Panc1 (cell line): Measurements from ENCODE around the gene EPHB1. TPM values are rescaled to one million over a fixed set of nuclear protein-coding genes. Genes with fewer than 3 reads are reported as not detected.

ENCODE experiments used
- ATAC-seq: fragments of 200-7000 bp; cut with Tn5 transposase; 2 replicates; pipeline ENCODE4 v1.9.1; 2020; ENCODE audit warnings: mild to moderate bottlenecking, moderate library complexity
- BruUV-seq: library from RNA; stranded (reverse); fragments of 400-500 nt; replicated peaks from 2 replicates; lab custom pipeline; 2021; lab: Mats Ljungman, UMichigan
- CTCF ChIA-PET: fragments of 300-600 bp; sonication (Branson Sonifier 250); formaldehyde crosslinking; loops from one replicate; lab custom pipeline; 2022; ENCODE audit warnings: antibody characterized with exemption; lab: Charles Lee
- POLR2A ChIA-PET: fragments of 300-600 bp; sonication (Branson Sonifier 250); formaldehyde crosslinking; loops from one replicate; lab custom pipeline; 2022; ENCODE audit warnings: antibody characterized with exemption; lab: Charles Lee
- DNase-seq: peaks from one replicate; pipeline ENCODE4 v3.0.0-alpha.2; 2010; ENCODE audit warnings: low read depth, low spot score
- H3K27ac ChIP-seq: 2 replicates; pipeline ENCODE4 v1.5.1; 2011; ENCODE audit warnings: mild to moderate bottlenecking, low read length, inconsistent platforms
- H3K27me3 ChIP-seq: fragments of 200-500 bp; sonication (Bioruptor generic); 2 replicates; pipeline ENCODE4 v1.6.0; 2014; ENCODE audit warnings: low read length, inconsistent platforms; ENCODE audit not compliant: control insufficient read depth, insufficient read depth
- H3K36me3 ChIP-seq: fragments of 200-500 bp; sonication (Bioruptor generic); 2 replicates; pipeline ENCODE4 v1.5.1; 2014; ENCODE audit warnings: inconsistent platforms, mild to moderate bottlenecking, low read length, moderate library complexity; ENCODE audit not compliant: control insufficient read depth, insufficient read depth
- H3K4me1 ChIP-seq: 2 replicates; pipeline ENCODE4 v1.5.1; 2011; ENCODE audit warnings: inconsistent platforms, mild to moderate bottlenecking, low read length, moderate library complexity; ENCODE audit not compliant: control insufficient read depth, insufficient read depth
- H3K4me3 ChIP-seq, 2 experiments: 2 replicates each; pipeline ENCODE4 v1.5.1; 2011 to 2012; ENCODE audit warnings: low read depth in 2 of 2, low read length in 2 of 2, mild to moderate bottlenecking in 2 of 2, inconsistent platforms in 1 of 2, moderate library complexity in 1 of 2
- H3K9me3 ChIP-seq: fragments of 200-500 bp; sonication (Bioruptor generic); 2 replicates; pipeline ENCODE4 v1.5.1; 2014; ENCODE audit warnings: low read depth, mild to moderate bottlenecking, inconsistent platforms, low read length, moderate library complexity; ENCODE audit not compliant: control insufficient read depth, insufficient read depth
- CTCF ChIP-seq: fragments of 450-650 bp; IDR thresholded peaks from 2 replicates; pipeline ENCODE4 v1.5.1; 2017; ENCODE audit warnings: mild to moderate bottlenecking
- POLR2AphosphoS5 ChIP-seq: IDR thresholded peaks from 2 replicates; pipeline ENCODE4 v1.6.1; 2012; ENCODE audit warnings: mild to moderate bottlenecking, low read depth, low read length, moderate library complexity
- REST ChIP-seq, 2 experiments: IDR thresholded peaks; 2 replicates each; pipeline ENCODE4 v1.6.1; 2011 to 2012; ENCODE audit warnings: low read depth in 2 of 2, control low read depth in 1 of 2, low read length in 1 of 2, mild to moderate bottlenecking in 1 of 2, moderate library complexity in 1 of 2; ENCODE audit not compliant: insufficient read depth in 1 of 2
- SIN3A ChIP-seq: IDR thresholded peaks from 2 replicates; pipeline ENCODE4 v1.6.1; 2012; ENCODE audit warnings: low read depth, mild to moderate bottlenecking, low read length, moderate library complexity, borderline replicate concordance; ENCODE audit not compliant: insufficient read depth
- TCF7L2 ChIP-seq: IDR thresholded peaks from 2 replicates; pipeline ENCODE4 v1.6.1; 2011; ENCODE audit warnings: mild to moderate bottlenecking, low read depth, low read length, inconsistent platforms
- in situ Hi-C: cut with HindIII; loops from 2 replicates; pipeline ENCODE4 v1.10.0; 2016; ENCODE audit warnings: low sequenced_read_pairs, low pct_unique_long_range_greater_than_20kb
- intact Hi-C: fragments of 100-400 bp; cut with micrococcal nuclease; formaldehyde crosslinking; loops from one replicate; pipeline ENCODE4 v1.10.0; 2022; ENCODE audit not compliant: unreplicated experiment
- total RNA-seq: library from RNA; stranded (reverse); gene quantifications from one replicate; pipeline ENCODE4 v1.2.1, GENCODE V29; 2021; ENCODE audit not compliant: unreplicated experiment

The EPHB1 gene
- total RNA-seq, 1 experiment from 2014 or later: 0.46 TPM

- TF ChIP-seq CTCF (no peak), POLR2AphosphoS5 (no peak), SIN3A (no peak)
- H3K4me3 ChIP-seq: no peak overlapping the region
- in situ Hi-C loops: no loop called here
- H3K9me3 ChIP-seq: no peaks in the 10 kb centered on the region
- intact Hi-C loops: no loop called here
- CTCF ChIA-PET: interaction anchor here (0.7 kb wide), 1 partner anchor 36 kb away, joined by 4 read pairs; no protein-coding TSS in a partner anchor
- DNase-seq (no peak), ATAC-seq (no peak)
- H3K4me1 ChIP-seq: no peaks in the 10 kb centered on the region
- no peaks in the 10 kb centered on the region; the same call in 1 of the 2 replicates for H3K27me3 ChIP-seq
- no TSS peak for BruUV-seq
- no peaks in the 10 kb centered on the region for H3K36me3 ChIP-seq
- POLR2A ChIA-PET: no interaction called here
- no peak overlapping the region for H3K27ac ChIP-seq
Observed at GRCh38 chr3:134939978-134940377, 144.9 kb downstream of the EPHB1 start.

GRCh38 chr3:134941820-134942219, 146.8 kb downstream of the EPHB1 start:
- ChIA-PET CTCF (no interaction called here), POLR2A (no interaction called here)
- H3K9me3 ChIP-seq: no peaks in the 10 kb centered on the region
- no peak overlapping the region for H3K27ac ChIP-seq
- intact Hi-C loops (no loop called here), in situ Hi-C loops (no loop called here)
- no peaks in the 10 kb centered on the region; the same call in 1 of the 2 replicates for H3K27me3 ChIP-seq
- no peak overlapping the region for H3K4me3 ChIP-seq
- BruUV-seq: no TSS peak
- no peak for DNase-seq
- ATAC-seq: no peak
- no peak for TF ChIP-seq TCF7L2
- no peak for TF ChIP-seq POLR2AphosphoS5
- no peak for TF ChIP-seq REST (IDR thresholded peaks at IDR 0.05; ENCODE audit: insufficient read depth in 1 of 2, low read depth in 2 of 2, low read length in 1 of 2)
- no peak for TF ChIP-seq SIN3A
- no peak for TF ChIP-seq CTCF
- no peaks in the 10 kb centered on the region for H3K36me3 ChIP-seq
- H3K4me1 ChIP-seq: no peaks in the 10 kb centered on the region
